Activated CD8-positive, alpha-beta T cell treated with anti-CD3 and anti-CD28 coated beads, Interleukin-2, amount 10 ng/mL, durations not matched to agents 7 days and 5 days (primary cell): ENCODE data around the gene ZBED1. TPM values are rescaled to one million over a fixed set of nuclear protein-coding genes. Genes with fewer than 3 reads are reported as not detected.

Source experiments
- ATAC-seq: fragments of 150-1000 bp; cut with Tn5 transposase; one replicate; pipeline ENCODE4 v1.10.0; 2021; ENCODE audit warnings: moderate library complexity
- CTCF ChIA-PET: fragments of 350-600 bp; sonication (Branson Sonifier 250); formaldehyde crosslinking; loops from one replicate; lab custom pipeline; 2021; ENCODE audit warnings: antibody characterized with exemption; lab: Charles Lee
- POLR2A ChIA-PET: fragments of 350-600 bp; sonication (Branson Sonifier 250); formaldehyde crosslinking; loops from one replicate; lab custom pipeline; 2021; ENCODE audit warnings: antibody characterized with exemption; lab: Charles Lee
- DNase-seq: peaks from one replicate; pipeline ENCODE4 v3.0.0-alpha.2; 2020
- H3K27ac Mint-ChIP-seq: one replicate; pipeline ENCODE4 v1.8.0; 2021; ENCODE audit warnings: mild to moderate bottlenecking, mixed read lengths
- H3K27me3 Mint-ChIP-seq: one replicate; pipeline ENCODE4 v1.8.0; 2021; ENCODE audit warnings: low read depth, mixed read lengths
- H3K36me3 Mint-ChIP-seq: one replicate; pipeline ENCODE4 v1.8.0; 2021; ENCODE audit warnings: low read depth, mixed read lengths
- H3K4me1 Mint-ChIP-seq: one replicate; pipeline ENCODE4 v1.8.0; 2021; ENCODE audit warnings: low read depth, mixed read lengths
- H3K4me3 Mint-ChIP-seq: one replicate; pipeline ENCODE4 v1.8.0; 2021; ENCODE audit warnings: mild to moderate bottlenecking, mixed read lengths
- H3K9me3 Mint-ChIP-seq: one replicate; pipeline ENCODE4 v1.8.0; 2022; ENCODE audit warnings: mixed read lengths; ENCODE audit not compliant: insufficient read depth
- total RNA-seq, 2 experiments: library from RNA; stranded (reverse); gene quantifications; one replicate each; pipeline ENCODE4 v1.2.3, GENCODE V29; 2021

ZBED1 gene
- total RNA-seq = 10 to 100 TPM; 36.7 to 40.3 TPM

DNA sequence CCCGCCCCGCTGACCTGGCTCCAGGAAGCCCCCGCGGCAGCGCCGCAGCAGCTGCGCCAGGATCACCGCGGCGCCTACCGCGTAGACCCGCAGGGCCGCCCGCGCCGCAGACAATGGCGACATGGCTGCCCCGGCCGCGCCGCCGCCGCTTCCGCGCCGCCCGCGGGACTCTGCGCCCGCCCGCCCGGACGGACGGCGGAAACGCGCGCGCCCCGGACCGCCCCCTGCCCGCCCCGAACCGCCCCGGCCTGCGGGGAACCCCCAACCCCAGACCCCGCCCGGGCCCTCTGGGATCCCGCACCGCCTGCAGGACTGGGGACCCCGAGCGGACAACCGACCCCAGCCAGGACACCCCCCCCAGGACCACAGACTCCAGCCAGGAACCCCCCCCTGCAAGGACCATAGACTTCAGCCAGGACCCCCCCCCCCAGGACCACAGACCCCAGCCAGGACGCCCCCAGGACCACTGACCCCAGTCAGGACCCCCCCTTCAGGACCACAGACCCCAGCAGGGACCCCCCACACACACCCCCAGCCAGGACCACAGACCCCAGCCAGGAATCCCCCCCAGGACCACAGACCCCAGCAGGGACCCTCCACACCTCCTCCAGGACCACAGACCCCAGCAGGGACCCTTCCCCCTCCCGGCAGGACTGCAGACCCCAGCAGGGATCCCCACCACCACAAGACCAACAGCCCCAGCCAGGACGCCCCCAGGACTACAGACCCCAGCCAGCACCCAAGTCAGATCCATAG, at the start of gene ZBED1, which contains the start of gene DHRSX:
TSS of gene ZBED1 (minus strand) at position 174 of the 756 bp plus-strand sequence. CDS start 10,257 bp downstream, outside the sequence.
TSS of gene DHRSX (minus strand) at position 174 of the 756 bp plus-strand sequence. CDS start at position 123, 51 bp downstream.
- ChIA-PET POLR2A (no interaction called here), CTCF (no interaction called here)
- Mint-ChIP-seq H3K27me3 (no peaks in the 10 kb centered on the region), H3K36me3 (peaks cover 10% of the 10 kb centered on the region), H3K4me3 (peak within 1 kb of the TSS; percentile 75), H3K27ac (peak within 1 kb of the TSS; percentile 84), H3K9me3 (no peaks in the 10 kb centered on the region), H3K4me1 (peaks cover 27% of the 10 kb centered on the region)
- peak; percentile 60 for DNase-seq
- peak; percentile 78 for ATAC-seq

- ChIA-PET CTCF (no interaction called here), POLR2A (no interaction called here)
- peaks cover 3% of the 10 kb centered on the region for H3K27me3 Mint-ChIP-seq
- no peaks in the 10 kb centered on the region for H3K9me3 Mint-ChIP-seq
- DNase-seq (no peak), ATAC-seq (no peak)
- no peaks in the 10 kb centered on the region for H3K4me1 Mint-ChIP-seq
- H3K4me3 Mint-ChIP-seq = no peak overlapping the region
- no peaks in the 10 kb centered on the region for H3K36me3 Mint-ChIP-seq
- no peak overlapping the region for H3K27ac Mint-ChIP-seq
Observed at GRCh38 chrX:2549876-2550275, 49.1 kb upstream of the ZBED1 start.

DNA sequence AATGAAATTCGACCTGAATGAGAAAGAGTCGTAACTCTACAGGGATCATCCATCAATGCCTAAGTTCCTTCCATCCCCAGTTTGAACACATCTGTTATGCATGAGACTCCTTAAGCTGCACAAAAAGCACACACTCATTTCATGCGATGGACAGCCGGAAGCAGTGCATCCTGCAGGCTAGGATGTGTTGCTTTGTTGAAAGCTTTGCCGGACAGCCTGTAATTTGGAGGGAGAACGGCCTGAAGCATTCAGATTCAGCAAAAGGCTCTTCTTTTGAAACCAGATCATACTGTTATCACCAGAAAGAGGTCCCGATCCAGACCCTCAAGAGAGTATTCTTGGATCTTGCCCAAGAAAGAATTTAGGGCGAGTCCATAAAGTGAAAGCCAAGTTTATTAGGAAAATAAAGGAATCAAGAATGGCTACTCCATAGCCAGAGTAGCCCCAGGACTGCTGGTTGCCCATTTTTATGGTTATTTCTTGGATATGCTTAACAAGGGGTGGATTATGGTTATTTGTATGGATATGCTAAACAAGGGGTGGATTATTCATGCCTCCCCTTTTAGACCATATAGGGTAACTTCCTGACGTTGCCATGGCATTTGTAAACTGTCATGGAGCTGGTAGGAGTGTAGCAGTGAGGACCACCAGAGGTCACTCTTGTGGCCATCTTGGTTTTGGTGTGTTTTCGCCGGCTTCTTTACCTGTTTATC, 48.1 kb upstream of the ZBED1 start:
- ChIA-PET POLR2A (no interaction called here), CTCF (no interaction called here)
- Mint-ChIP-seq H3K4me3 (no peak overlapping the region), H3K27ac (no peak overlapping the region), H3K36me3 (no peaks in the 10 kb centered on the region), H3K4me1 (no peaks in the 10 kb centered on the region), H3K9me3 (no peaks in the 10 kb centered on the region), H3K27me3 (peaks cover under 1% of the 10 kb centered on the region)
- no peak for DNase-seq
- ATAC-seq = no peak

- no peak overlapping the region for H3K27ac Mint-ChIP-seq
- no peaks in the 10 kb centered on the region for H3K36me3 Mint-ChIP-seq
- peaks cover 3% of the 10 kb centered on the region for H3K27me3 Mint-ChIP-seq
- H3K4me1 Mint-ChIP-seq = no peaks in the 10 kb centered on the region
- no peak overlapping the region for H3K4me3 Mint-ChIP-seq
- no peaks in the 10 kb centered on the region for H3K9me3 Mint-ChIP-seq
- POLR2A ChIA-PET = no interaction called here
- CTCF ChIA-PET = no interaction called here
- DNase-seq (no peak), ATAC-seq (no peak)
Observed at GRCh38 chrX:2547736-2548135, 47.0 kb upstream of the ZBED1 start.

GRCh38 chrX:2546496-2546895, 45.7 kb upstream of the ZBED1 start:
- ATAC-seq = no peak
- no peaks in the 10 kb centered on the region for H3K36me3 Mint-ChIP-seq
- no peaks in the 10 kb centered on the region for H3K4me1 Mint-ChIP-seq
- POLR2A ChIA-PET = no interaction called here
- H3K27me3 Mint-ChIP-seq = peaks cover 3% of the 10 kb centered on the region
- H3K27ac Mint-ChIP-seq = no peak overlapping the region
- CTCF ChIA-PET = no interaction called here
- H3K9me3 Mint-ChIP-seq = no peaks in the 10 kb centered on the region
- H3K4me3 Mint-ChIP-seq = no peak overlapping the region
- DNase-seq = no peak

GRCh38 chrX:2545144-2545543, 44.4 kb upstream of the ZBED1 start:
- H3K4me3 Mint-ChIP-seq = no peak overlapping the region
- ATAC-seq (no peak), DNase-seq (no peak)
- no peaks in the 10 kb centered on the region for H3K4me1 Mint-ChIP-seq
- H3K9me3 Mint-ChIP-seq = no peaks in the 10 kb centered on the region
- POLR2A ChIA-PET = no interaction called here
- CTCF ChIA-PET = no interaction called here
- H3K36me3 Mint-ChIP-seq = no peaks in the 10 kb centered on the region
- peaks cover 3% of the 10 kb centered on the region for H3K27me3 Mint-ChIP-seq
- no peak overlapping the region for H3K27ac Mint-ChIP-seq

- no peak for ATAC-seq
- peaks cover 3% of the 10 kb centered on the region for H3K27me3 Mint-ChIP-seq
Observed at GRCh38 chrX:2542826-2543521, 42.2 kb upstream of the ZBED1 start.

DNA sequence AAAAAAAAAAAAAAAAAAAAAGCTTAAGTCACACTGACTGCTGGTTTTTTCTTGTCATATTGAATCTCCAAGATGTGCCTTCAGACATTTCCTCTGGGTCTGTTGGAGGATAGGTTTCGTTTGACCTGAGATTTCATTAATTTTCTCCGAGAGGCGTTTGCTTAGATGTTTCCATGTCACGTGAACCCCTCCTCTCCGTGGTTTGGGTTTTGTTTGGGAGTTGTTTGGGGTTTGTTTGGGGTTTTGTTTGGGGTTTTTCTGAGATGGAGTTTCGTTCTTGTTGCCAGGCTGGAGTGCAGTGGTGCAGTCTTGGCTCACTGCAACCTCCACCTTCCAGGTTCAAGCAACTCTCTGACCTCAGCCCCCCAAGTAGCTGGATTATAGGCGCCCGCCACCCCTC, 40.8 kb upstream of the ZBED1 start:
- Mint-ChIP-seq H3K9me3 (no peaks in the 10 kb centered on the region), H3K27me3 (peaks cover 7% of the 10 kb centered on the region), H3K36me3 (no peaks in the 10 kb centered on the region), H3K4me3 (no peak overlapping the region), H3K27ac (no peak overlapping the region), H3K4me1 (no peaks in the 10 kb centered on the region)
- DNase-seq (no peak), ATAC-seq (no peak)
- ChIA-PET CTCF (no interaction called here), POLR2A (no interaction called here)

More at GRCh38 chrX:2542826-2543521, 42.2 kb upstream of the ZBED1 start:
- ChIA-PET POLR2A (no interaction called here), CTCF (no interaction called here)
- Mint-ChIP-seq H3K9me3 (no peaks in the 10 kb centered on the region), H3K4me1 (no peaks in the 10 kb centered on the region), H3K36me3 (no peaks in the 10 kb centered on the region), H3K4me3 (no peak overlapping the region), H3K27ac (no peak overlapping the region)
- no peak for DNase-seq

DNA sequence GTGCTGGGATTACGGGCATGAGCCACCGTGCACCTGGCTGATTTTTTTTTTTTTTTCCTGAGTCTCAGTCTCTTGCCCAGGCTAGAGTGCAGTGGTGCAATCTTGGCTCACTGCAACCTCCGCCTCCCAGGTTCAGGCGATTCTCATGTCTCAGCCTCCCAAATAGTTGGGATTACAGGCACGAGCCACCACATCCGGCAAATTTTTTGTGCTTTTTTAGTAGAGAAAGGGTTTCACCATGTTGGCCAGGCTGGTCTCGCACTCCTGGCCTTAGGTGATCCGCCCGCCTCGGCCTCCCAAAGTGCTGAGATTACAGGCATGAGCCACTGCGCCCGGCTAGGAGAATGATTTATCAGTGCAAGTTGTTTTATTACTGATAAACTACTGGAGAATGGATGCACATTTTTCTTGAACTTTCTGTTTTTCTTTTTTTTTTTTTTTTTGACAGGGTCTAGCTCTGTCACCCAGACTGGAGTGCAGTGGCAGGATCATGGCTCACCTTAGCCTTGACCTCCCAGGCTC, 39.7 kb upstream of the ZBED1 start:
- ChIA-PET CTCF (no interaction called here), POLR2A (no interaction called here)
- H3K27me3 Mint-ChIP-seq = peaks cover 7% of the 10 kb centered on the region
- H3K4me3 Mint-ChIP-seq = no peak overlapping the region
- H3K4me1 Mint-ChIP-seq = no peaks in the 10 kb centered on the region
- DNase-seq (no peak), ATAC-seq (no peak)
- no peaks in the 10 kb centered on the region for H3K36me3 Mint-ChIP-seq
- no peaks in the 10 kb centered on the region for H3K9me3 Mint-ChIP-seq
- no peak overlapping the region for H3K27ac Mint-ChIP-seq

GRCh38 chrX:2539586-2539985, 38.8 kb upstream of the ZBED1 start:
- Mint-ChIP-seq H3K36me3 (no peaks in the 10 kb centered on the region), H3K27me3 (peaks cover 7% of the 10 kb centered on the region), H3K9me3 (no peaks in the 10 kb centered on the region), H3K4me3 (no peak overlapping the region), H3K27ac (no peak overlapping the region), H3K4me1 (no peaks in the 10 kb centered on the region)
- CTCF ChIA-PET = no interaction called here
- DNase-seq = no peak
- no peak for ATAC-seq
- POLR2A ChIA-PET = no interaction called here

- Mint-ChIP-seq H3K4me3 (no peak overlapping the region), H3K27ac (no peak overlapping the region), H3K27me3 (peaks cover 5% of the 10 kb centered on the region), H3K4me1 (no peaks in the 10 kb centered on the region), H3K9me3 (no peaks in the 10 kb centered on the region), H3K36me3 (no peaks in the 10 kb centered on the region)
- ATAC-seq (no peak), DNase-seq (no peak)
- ChIA-PET POLR2A (no interaction called here), CTCF (no interaction called here)
Observed at GRCh38 chrX:2538031-2538757, 37.4 kb upstream of the ZBED1 start.
